Astrocyte of the cerebellum (primary cell): Measurements from ENCODE around the gene C1QTNF6.

Experiments used
- DNase-seq: peaks from one replicate; pipeline ENCODE4 v3.0.0-alpha.2; 2011; ENCODE audit warnings: low read depth
- H3K4me3 ChIP-seq: 2 replicates; pipeline ENCODE4 v1.5.1; 2011; ENCODE audit warnings: mild to moderate bottlenecking, low read depth, low read length, moderate library complexity
- in situ Hi-C: cut with HindIII; loops from 2 replicates; pipeline ENCODE4 v1.10.0; 2017; ENCODE audit warnings: low sequenced_read_pairs
- TF ChIP-seq, protein P1 (sequence below): IDR thresholded peaks from 2 replicates; pipeline ENCODE4 v1.5.1; 2012; ENCODE audit warnings: low read length, low read depth, moderate library complexity, mild to moderate bottlenecking; ENCODE audit errors: missing control alignments

C1QTNF6 gene

DNA sequence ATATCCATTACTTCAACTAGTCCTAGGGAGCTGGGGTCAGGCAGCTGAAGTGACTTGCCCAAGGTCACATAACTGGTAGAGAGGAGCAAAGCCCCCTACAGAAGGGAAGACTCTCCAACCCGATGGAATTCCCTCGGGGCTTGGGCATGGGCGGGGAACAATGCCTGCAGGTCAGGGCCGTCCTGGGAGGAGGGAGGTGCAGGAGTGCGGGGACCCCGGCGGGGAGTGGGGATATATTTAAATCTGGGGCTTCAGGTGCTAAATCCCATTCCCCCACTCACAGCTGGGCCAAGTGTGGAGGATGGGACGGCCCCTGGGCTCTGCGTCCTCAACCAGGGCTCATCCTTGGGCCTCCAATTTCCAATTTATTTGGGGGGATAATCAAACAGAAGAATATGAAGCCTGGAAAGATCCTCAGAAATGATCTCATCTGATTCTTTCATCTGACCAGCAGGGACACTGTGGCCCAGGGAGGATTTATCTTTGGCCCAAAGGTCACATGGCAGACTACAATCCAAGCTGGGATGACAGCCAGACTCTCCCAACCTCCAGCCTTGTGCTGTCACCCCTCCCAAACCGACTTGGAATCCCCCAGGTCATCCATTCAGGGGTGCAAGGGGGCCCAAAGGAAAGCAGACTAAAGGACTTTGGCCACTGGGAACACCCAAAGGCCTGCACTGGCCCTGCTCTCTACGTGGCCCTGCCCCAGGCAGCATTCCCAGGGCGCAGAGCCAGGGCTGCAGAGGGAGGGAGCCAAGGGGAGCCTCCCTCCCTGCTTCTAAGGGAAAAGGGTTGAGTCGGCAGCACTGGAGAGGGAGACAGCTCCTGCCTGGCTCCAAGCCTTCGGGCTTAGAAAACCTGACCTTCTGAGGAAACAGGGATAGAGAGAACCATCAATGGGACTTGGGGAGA is 8.7 kb upstream of the C1QTNF6 start:
- in situ Hi-C loops = no loop called here
- H3K4me3 ChIP-seq = no peak overlapping the region
- TF ChIP-seq, protein P1, sequence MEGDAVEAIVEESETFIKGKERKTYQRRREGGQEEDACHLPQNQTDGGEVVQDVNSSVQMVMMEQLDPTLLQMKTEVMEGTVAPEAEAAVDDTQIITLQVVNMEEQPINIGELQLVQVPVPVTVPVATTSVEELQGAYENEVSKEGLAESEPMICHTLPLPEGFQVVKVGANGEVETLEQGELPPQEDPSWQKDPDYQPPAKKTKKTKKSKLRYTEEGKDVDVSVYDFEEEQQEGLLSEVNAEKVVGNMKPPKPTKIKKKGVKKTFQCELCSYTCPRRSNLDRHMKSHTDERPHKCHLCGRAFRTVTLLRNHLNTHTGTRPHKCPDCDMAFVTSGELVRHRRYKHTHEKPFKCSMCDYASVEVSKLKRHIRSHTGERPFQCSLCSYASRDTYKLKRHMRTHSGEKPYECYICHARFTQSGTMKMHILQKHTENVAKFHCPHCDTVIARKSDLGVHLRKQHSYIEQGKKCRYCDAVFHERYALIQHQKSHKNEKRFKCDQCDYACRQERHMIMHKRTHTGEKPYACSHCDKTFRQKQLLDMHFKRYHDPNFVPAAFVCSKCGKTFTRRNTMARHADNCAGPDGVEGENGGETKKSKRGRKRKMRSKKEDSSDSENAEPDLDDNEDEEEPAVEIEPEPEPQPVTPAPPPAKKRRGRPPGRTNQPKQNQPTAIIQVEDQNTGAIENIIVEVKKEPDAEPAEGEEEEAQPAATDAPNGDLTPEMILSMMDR = no peak
- peak; percentile 52 for DNase-seq

DNA sequence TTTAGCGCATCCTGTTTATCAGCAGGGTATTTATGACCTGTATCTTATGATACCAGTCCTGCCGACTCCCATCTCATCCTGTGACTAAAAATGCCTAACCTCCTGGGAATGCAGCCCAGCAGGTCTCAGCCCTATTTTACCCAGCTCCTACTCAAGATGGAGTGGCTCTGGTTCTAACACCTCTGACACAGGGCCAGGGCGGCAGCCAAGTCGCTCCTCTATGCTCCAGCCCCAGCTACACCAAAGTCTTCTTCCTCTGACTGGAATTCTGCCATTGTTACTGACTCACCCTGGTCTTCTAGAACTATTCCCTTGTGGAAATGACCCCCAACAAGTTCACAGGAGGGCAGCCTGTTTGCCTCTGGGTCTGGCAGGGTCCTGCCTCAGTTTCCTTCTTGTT is 7.9 kb upstream of the C1QTNF6 start:
- TF ChIP-seq, protein P1 = no peak
- in situ Hi-C loops = no loop called here

DNA sequence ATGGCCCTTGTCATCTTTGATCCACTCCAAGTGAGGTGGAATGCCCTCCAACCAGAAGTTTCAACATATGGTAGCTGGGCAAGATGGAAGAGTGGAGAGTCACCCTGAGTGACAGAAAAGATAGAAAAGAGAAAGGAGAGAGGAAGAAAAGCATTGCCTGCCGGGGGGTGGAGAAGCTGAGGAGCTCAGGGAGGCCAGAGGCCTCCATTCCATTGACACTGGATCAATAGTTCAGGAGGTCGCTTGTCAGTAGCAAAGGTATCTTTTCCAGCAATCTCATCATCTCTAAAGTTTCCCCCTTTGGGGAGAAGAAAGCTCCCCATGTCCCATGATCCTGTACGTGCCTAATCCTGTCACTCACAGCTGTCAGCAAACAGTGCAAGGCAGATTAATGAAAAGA is 6.7 kb upstream of the C1QTNF6 start:
- TF ChIP-seq, protein P1 = no peak
- no peak overlapping the region for H3K4me3 ChIP-seq
- in situ Hi-C loops = no loop called here
- no peak for DNase-seq

More for the DNA sequence above, 7.9 kb upstream of the C1QTNF6 start:
- no peak for DNase-seq
- no peak overlapping the region for H3K4me3 ChIP-seq

DNA sequence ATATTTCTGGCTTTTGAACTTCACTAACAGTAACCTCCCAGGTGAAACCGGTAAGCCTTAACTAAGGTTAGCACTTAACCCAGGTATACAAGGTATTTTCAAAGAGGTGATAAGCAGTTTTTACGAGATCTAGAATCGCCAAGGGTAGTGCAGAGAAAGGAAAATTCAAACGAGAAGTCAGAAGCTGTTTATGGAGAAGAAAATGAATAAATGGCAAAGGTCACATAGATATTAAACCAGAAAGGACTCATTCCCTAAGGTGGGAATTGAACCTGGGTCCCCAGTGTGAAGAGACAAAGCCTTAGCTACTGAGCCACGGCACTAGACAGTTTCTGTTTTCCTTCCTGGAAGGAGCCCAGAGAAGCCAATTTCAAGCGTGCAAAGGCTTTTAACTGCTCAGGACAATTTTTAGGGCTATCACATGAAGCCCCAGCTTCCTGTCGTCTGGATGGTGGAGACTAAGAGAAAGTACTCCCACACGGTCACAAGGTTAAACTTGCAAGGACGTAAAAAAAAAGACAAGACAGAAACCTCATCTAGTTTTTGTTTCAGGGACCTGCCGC is 5.7 kb upstream of the C1QTNF6 start:
- no peak for DNase-seq
- no peak overlapping the region for H3K4me3 ChIP-seq
- TF ChIP-seq, protein P1 = no peak
- in situ Hi-C loops = no loop called here

DNA sequence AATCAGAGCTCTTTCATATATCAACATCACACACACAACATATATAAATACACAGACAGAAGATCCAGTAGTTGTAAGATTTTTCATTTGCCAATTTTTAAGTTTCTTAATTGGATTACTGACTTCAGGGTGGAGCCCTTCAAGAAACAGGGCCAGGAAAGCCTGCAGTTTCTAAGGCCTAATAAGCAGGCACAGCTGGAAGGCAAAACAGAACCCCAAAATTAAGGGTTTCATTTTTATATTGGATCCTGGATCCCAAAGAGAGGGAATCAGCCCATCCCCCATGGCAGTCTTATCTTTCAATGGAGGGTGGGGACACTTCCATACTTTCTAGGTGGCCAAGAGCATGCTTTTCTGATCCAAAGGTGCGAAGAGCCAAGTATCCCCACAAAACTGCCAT is 4.7 kb upstream of the C1QTNF6 start:
- TF ChIP-seq, protein P1 = no peak
- H3K4me3 ChIP-seq = no peak overlapping the region
- DNase-seq = no peak
- in situ Hi-C loops = no loop called here

DNA sequence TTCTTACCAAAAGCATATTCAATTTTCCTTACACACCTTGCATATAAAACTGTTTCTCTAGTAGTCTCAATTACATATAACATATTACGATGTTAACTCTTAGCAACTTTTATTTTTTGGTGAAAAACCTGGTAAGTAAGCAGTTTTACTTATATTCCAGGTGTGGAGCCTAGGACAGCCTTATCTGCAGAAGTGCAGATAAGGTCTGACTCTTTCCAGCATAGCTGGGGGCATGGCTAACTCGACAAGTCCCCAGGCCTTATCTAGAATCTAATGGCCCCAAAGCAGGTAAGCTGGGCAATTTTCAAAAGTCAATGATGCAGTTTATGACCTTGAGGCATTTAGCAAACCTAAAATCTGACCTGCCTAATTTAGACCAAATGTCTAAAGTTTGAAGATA is 4.2 kb upstream of the C1QTNF6 start:
- H3K4me3 ChIP-seq = no peak overlapping the region
- in situ Hi-C loops = no loop called here
- DNase-seq = no peak
- TF ChIP-seq, protein P1 = no peak
